ENCODE results near the gene FANCC. TPM values are rescaled to one million over a fixed set of nuclear protein-coding genes. Genes with fewer than 3 reads are reported as not detected.

Gene FANCC
- total RNA-seq, 1 experiment from 2014 or later: 23.6 TPM

GRCh38 chr9:95112436-95113280, 204.9 kb downstream of the FANCC start:
- in situ Hi-C loops (cut with HindIII; ENCODE audit: low sequenced_read_pairs): no loop called here
- no peak for DNase-seq (ENCODE audit: low spot score)

DNA sequence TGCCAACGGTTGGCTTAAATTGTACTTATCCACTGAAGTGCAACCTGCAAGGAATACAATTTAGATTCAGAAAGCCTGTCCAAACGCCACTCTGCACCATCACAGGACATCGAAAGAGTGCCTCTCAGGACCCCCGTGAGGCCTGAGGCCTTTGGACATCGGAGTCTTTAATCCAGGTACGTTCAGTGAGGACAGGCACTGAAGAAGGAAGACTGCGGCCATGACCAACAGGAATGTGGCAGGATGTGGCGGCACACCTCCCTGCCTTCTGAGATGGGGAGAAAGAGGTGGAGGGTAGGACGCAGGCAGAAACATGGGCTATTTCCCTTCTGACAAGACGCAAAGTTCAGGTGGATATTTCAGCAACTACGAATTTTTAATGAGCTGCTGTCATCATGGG, 205.8 kb downstream of the FANCC start:
- in situ Hi-C loops (cut with HindIII; ENCODE audit: low sequenced_read_pairs): no loop called here
- no peak for DNase-seq (ENCODE audit: low spot score)

GRCh38 chr9:95110921-95111525, 206.5 kb downstream of the FANCC start:
- in situ Hi-C loops (cut with HindIII; ENCODE audit: low sequenced_read_pairs): no loop called here
- no peak for DNase-seq (ENCODE audit: low spot score)

DNA sequence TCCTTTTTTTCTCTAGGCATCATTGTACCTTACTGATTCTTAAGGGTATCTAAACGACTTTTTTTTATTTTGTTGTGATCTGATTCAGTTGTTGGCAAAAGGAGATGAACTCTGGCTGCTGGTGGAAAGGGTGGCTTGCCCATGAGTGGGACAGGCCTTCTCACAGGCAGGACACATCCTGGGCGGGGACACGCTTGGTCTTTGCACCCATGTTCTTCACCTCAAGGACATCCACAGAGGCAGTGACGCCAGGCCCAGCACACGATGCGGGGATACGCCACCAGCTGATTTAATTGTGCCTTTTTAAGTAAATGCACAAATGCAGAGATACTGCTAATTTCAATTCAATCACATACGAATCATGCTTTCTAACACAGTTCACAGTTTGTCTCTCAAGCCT, 208.1 kb downstream of the FANCC start:
- DNase-seq (ENCODE audit: low spot score): no peak
- in situ Hi-C loops (cut with HindIII; ENCODE audit: low sequenced_read_pairs): no loop called here

- in situ Hi-C loops (cut with HindIII; ENCODE audit: low sequenced_read_pairs): no loop called here
- no peak for DNase-seq (ENCODE audit: low spot score)
Measured at GRCh38 chr9:95108777-95109176, 208.7 kb downstream of the FANCC start.

GRCh38 chr9:95107976-95108375, 209.5 kb downstream of the FANCC start:
- no peak for DNase-seq (ENCODE audit: low spot score)
- in situ Hi-C loops (cut with HindIII; ENCODE audit: low sequenced_read_pairs): no loop called here

GRCh38 chr9:95107001-95107749, 210.3 kb downstream of the FANCC start:
- in situ Hi-C loops (cut with HindIII; ENCODE audit: low sequenced_read_pairs): no loop called here
- DNase-seq (ENCODE audit: low spot score): peak; percentile 66

GRCh38 chr9:95105519-95106287, 211.8 kb downstream of the FANCC start:
- in situ Hi-C loops (cut with HindIII; ENCODE audit: low sequenced_read_pairs): no loop called here
- DNase-seq (ENCODE audit: low spot score): peak; percentile 78

- no peak for DNase-seq (ENCODE audit: low spot score)
Measured at GRCh38 chr9:95104980-95105379, 212.5 kb downstream of the FANCC start.

GRCh38 chr9:95104581-95104960, 212.9 kb downstream of the FANCC start:
- in situ Hi-C loops (cut with HindIII; ENCODE audit: low sequenced_read_pairs): no loop called here
- no peak for DNase-seq (ENCODE audit: low spot score)

More at GRCh38 chr9:95104980-95105379, 212.5 kb downstream of the FANCC start:
- in situ Hi-C loops (cut with HindIII; ENCODE audit: low sequenced_read_pairs): no loop called here

DNA sequence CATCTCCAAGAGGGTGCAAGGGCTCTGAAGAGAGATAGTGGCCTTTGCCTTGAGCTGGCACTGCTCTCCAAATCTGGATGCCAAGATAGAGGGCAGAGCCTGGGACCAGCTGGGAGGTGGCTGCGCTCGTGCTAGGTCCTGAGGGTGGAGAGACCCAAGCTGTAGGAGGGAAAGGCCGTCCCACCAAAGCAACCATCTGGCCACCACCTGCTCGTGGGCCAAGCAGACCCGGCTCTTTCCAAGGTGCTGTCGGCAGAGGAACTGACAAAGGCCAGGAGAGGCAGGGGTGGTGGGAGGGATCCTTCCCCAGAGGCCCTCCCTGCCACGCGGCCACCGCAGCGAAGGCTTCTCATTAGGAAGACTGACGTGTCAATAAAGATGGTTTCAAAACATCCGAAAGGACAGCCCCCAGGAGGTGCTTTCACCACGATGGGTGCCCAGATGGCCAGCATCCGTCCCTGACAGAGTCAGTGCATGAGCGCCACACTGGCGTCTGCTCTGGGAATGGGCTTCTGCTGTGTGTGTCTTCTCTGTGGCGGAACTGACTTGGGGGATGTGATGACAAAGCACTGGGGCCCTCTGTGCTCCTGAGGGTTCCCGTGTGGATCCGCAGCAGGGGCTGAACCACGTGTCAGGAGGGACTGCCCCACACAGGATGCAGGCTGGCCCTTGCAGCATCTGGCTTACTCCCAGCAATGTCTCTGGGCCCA, 213.5 kb downstream of the FANCC start:
- in situ Hi-C loops (cut with HindIII; ENCODE audit: low sequenced_read_pairs): no loop called here
- peak; percentile 70 for DNase-seq (ENCODE audit: low spot score)

- in situ Hi-C loops (cut with HindIII; ENCODE audit: low sequenced_read_pairs): no loop called here
- peak; percentile 47 for DNase-seq (ENCODE audit: low spot score)
Measured at GRCh38 chr9:95103281-95103771, 214.2 kb downstream of the FANCC start.

GRCh38 chr9:95102572-95102971, 214.9 kb downstream of the FANCC start:
- in situ Hi-C loops (cut with HindIII; ENCODE audit: low sequenced_read_pairs): no loop called here

GRCh38 chr9:95102001-95102433, 215.5 kb downstream of the FANCC start:
- peak; percentile 66 for DNase-seq (ENCODE audit: low spot score)
- in situ Hi-C loops (cut with HindIII; ENCODE audit: low sequenced_read_pairs): no loop called here

More at GRCh38 chr9:95102572-95102971, 214.9 kb downstream of the FANCC start:
- no peak for DNase-seq (ENCODE audit: low spot score)

DNA sequence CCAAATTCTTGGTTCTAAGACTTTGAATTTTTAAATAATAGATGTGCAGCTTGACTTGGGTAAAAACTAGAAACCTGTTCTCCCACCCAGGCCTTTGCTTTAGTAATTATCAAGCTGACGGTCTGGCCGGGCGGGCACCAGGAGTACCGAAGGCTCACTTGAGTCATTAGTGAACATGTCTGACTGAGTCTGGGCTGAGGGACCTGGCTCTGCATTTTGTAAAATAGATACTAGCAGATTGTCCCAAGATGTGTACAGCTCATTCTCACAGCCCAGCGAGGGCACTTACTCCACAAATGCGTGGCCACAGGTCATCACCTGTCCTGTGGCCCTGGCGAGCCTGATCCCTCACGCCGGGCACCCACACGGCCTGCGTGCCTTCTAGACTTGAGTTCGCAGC, 216.2 kb downstream of the FANCC start:
- in situ Hi-C loops (cut with HindIII; ENCODE audit: low sequenced_read_pairs): no loop called here

DNA sequence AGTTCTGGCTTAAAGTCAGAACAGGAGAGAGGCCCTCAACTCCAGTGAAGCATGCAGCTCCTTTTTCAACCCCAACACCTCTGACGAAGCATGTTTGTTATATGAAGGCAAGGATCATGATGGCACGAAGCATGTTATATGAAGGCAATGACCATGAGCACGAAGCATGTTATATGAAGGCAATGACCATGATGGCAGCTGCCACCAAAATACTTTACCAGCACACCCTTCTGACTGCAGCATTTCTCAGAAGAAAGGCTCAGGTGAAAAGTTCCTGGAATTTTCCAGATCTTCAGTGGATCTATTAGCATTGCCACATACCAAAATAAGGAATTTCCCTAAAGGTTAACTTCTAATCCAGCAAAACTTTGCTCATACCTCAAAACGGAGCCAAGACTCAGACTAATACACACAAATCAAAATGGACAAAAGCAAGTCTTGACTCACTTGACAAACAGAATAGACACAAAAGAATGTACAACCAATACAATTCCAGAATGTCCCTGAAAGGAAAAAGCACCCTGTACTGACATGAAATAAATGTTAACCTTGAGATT, 217.4 kb downstream of the FANCC start:
- no peak for DNase-seq (ENCODE audit: low spot score)
- in situ Hi-C loops (cut with HindIII; ENCODE audit: low sequenced_read_pairs): no loop called here

More for the DNA sequence above, 216.2 kb downstream of the FANCC start:
- no peak for DNase-seq (ENCODE audit: low spot score)

DNA sequence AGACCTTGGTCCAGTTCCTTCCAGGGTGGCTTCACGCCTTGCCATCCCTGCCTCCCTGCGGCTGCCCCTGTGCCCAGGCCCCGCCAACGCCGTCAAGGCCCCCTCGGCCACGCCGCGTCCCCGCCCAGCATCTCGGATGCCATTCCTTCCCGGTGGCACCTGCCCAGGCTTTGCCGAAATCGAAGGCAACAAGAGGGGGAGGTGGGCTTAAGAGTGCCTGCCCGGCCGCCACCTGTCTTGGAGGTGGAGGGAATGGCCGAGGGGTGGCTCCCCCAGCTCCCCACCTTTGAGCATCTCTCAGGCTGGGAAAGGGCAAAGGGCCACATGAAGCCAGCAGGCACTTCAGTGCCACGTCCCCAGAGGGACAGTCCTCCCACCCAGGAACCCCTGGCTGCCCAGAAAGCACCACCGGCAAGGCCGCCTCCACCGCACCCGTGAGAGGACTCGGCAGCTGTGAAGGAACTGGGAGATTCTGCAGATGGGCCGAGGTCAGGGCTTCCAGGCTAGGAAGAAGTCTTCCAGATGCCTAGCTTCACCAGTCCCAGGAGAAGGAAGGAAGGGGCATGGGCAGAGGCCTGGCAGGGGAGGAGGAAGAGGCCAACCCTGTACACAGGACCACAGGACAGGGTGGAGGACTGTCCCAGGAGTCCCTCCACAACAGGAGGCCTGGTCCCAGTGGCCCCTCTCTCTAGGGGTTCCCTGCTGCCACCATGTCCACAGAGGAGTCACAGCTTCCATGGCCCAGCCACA, 218.0 kb downstream of the FANCC start:
- in situ Hi-C loops (cut with HindIII; ENCODE audit: low sequenced_read_pairs): no loop called here
- no peak for DNase-seq (ENCODE audit: low spot score)

All from G401 (cell line).